PFSK-1 (cell line): Measurements from ENCODE around the gene SOX8.

Experiments used
- FOXP2 ChIP-seq: optimal IDR thresholded peaks from 2 replicates; pipeline ENCODE3; 2011; ENCODE audit warnings: borderline replicate concordance, control low read depth, inconsistent platforms; ENCODE audit not compliant: insufficient read depth; ENCODE audit errors: extremely low read length, extremely low read depth
- POLR2AphosphoS5 ChIP-seq: IDR thresholded peaks from 2 replicates; pipeline ENCODE4 v1.6.1; 2012; ENCODE audit warnings: low read depth, mild to moderate bottlenecking, control low read depth, low read length, moderate library complexity
- SIN3A ChIP-seq: IDR thresholded peaks from 2 replicates; pipeline ENCODE4 v1.6.1; 2012; ENCODE audit warnings: mild to moderate bottlenecking, low read length, moderate library complexity, borderline replicate concordance; ENCODE audit not compliant: insufficient read depth
- TAF1 ChIP-seq: IDR thresholded peaks from 2 replicates; pipeline ENCODE4 v1.6.1; 2012; ENCODE audit warnings: low read length, control low read depth, borderline replicate concordance; ENCODE audit not compliant: insufficient read depth
- TF ChIP-seq, protein P1 (sequence below), 2 experiments: IDR thresholded peaks; 2 replicates each; pipeline versions ENCODE4 v1.6.1 to v1.8.0; 2011 to 2012; ENCODE audit warnings: low read depth in 2 of 2, low read length in 2 of 2, control low read depth in 1 of 2, inconsistent platforms in 1 of 2, mild to moderate bottlenecking in 1 of 2, moderate library complexity in 1 of 2; ENCODE audit not compliant: insufficient read depth in 1 of 2

Gene SOX8

DNA sequence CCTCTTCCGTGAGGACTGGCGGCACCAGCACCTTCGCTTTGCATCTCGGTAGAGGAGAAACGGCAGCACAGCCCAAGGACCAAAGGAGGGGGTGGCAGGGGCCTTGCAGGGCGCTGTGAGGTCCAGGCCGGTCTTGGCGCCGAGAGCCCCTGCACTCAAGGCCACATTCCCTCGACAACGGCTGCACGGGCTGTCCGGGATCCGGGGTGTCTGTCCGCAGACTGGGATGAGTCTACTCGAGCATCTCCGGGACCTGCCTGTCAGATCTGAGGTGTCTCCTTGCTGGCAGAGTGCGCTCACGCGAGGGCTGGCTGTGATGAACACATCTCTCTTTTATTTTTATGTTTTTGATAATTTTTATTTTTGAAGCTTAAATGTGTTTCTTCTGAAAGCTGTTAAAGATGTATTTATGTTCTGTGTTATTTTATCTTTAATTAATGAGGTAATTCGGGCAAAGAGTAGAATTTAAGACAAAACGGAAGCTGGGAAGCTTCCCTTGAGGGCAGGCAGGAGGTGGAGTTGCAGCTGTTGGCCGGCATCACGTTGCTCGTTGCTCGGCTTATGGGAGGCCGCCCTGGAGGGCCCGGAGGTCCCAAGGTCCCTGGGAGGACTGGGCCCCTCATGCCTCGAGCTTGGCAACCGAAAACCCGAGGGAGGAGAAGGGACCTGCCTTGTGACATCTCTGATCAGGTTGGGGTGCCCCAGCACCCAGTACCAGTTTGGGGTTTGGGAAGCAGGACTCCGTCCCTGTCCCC is 4.3 kb downstream of the SOX8 start:
- no peak for TF ChIP-seq TAF1
- TF ChIP-seq FOXP2, result no peak
- TF ChIP-seq POLR2AphosphoS5, result no peak
- no peak for TF ChIP-seq SIN3A
- TF ChIP-seq, protein P1, sequence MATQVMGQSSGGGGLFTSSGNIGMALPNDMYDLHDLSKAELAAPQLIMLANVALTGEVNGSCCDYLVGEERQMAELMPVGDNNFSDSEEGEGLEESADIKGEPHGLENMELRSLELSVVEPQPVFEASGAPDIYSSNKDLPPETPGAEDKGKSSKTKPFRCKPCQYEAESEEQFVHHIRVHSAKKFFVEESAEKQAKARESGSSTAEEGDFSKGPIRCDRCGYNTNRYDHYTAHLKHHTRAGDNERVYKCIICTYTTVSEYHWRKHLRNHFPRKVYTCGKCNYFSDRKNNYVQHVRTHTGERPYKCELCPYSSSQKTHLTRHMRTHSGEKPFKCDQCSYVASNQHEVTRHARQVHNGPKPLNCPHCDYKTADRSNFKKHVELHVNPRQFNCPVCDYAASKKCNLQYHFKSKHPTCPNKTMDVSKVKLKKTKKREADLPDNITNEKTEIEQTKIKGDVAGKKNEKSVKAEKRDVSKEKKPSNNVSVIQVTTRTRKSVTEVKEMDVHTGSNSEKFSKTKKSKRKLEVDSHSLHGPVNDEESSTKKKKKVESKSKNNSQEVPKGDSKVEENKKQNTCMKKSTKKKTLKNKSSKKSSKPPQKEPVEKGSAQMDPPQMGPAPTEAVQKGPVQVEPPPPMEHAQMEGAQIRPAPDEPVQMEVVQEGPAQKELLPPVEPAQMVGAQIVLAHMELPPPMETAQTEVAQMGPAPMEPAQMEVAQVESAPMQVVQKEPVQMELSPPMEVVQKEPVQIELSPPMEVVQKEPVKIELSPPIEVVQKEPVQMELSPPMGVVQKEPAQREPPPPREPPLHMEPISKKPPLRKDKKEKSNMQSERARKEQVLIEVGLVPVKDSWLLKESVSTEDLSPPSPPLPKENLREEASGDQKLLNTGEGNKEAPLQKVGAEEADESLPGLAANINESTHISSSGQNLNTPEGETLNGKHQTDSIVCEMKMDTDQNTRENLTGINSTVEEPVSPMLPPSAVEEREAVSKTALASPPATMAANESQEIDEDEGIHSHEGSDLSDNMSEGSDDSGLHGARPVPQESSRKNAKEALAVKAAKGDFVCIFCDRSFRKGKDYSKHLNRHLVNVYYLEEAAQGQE (IDR thresholded peaks at IDR 0.05; ENCODE audit: insufficient read depth in 1 of 2, low read depth in 2 of 2, low read length in 2 of 2), result no peak

DNA sequence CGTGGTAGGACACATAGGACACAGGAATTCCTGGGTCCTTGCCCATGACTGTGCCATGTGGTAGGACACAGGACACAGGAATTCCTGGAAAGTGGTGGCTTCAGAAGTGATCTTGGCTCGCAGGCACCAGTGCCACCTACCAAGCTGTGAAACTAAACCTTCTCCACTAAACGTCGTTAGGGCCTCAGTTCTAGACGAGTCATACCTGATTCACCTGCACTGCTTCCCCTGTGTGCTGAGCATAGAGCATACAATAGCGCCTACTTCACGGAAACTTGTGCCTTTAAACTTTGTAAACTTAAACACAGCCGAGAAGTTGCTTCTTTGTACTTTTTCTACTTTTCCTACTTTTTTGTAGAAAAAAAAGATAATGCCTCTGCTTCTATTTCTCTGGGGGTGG is 4.8 kb downstream of the SOX8 start:
- TF ChIP-seq TAF1 (no peak), SIN3A (no peak), POLR2AphosphoS5 (no peak), FOXP2 (no peak)
- TF ChIP-seq, protein P1 (IDR thresholded peaks at IDR 0.05; ENCODE audit: insufficient read depth in 1 of 2, low read depth in 2 of 2, low read length in 2 of 2), result no peak

DNA sequence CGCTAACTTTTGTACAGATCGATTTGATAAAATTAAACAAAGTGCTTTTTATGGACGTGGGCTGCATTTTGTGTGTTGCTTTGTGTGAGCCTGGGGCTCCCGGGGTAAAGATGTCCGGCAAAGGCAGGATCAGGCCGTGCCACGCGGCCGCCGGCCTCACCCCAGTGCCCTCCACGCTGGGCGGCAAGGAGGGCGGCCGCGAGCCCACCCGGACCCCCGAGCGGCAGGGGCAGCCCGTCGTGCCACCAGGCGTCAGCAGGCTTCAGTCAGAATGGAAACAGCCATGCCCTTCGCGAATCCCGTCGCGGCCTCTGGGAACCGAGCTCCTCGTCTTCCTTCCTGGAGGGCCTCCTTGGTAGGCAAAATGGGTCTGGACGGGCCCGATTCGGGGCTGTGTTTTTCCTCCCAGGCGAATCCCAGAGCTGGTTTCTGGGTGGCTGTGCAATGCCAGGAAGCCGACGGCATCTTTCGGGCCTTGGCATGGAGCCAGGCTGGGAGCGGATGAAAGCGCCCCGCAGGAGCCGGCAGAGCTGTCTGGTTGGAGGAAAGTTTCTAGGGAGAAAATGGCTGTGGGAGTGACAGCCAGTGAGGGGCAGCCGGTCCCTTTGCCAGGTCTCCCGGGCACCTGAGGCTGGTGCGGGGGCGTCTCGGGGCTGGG is 5.5 kb downstream of the SOX8 start:
- no peak for TF ChIP-seq TAF1
- TF ChIP-seq SIN3A, result no peak
- TF ChIP-seq FOXP2, result no peak
- no peak for TF ChIP-seq POLR2AphosphoS5
- TF ChIP-seq, protein P1 (IDR thresholded peaks at IDR 0.05; ENCODE audit: insufficient read depth in 1 of 2, low read depth in 2 of 2, low read length in 2 of 2), result no peak

DNA sequence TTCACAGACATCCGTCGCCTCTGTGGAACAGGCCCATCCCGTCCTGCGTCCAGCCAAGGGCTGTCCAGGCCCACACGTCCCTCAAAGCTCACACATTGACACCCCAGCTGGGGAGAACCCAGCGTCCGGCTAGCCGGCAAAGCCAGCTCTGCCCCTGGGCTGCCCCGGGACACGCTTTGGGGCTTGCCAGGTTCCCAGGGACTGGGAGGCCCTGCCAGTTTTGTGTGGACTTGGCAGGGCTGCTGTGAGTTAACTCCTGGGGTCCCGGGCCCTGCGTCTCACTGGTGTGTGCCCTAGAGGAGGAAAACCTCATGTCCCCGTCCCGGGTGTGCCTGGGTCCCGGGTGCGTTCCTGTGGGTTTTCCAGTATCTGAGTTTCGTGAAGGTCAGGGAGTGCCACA is 6.3 kb downstream of the SOX8 start:
- no peak for TF ChIP-seq TAF1
- TF ChIP-seq FOXP2, result no peak

DNA sequence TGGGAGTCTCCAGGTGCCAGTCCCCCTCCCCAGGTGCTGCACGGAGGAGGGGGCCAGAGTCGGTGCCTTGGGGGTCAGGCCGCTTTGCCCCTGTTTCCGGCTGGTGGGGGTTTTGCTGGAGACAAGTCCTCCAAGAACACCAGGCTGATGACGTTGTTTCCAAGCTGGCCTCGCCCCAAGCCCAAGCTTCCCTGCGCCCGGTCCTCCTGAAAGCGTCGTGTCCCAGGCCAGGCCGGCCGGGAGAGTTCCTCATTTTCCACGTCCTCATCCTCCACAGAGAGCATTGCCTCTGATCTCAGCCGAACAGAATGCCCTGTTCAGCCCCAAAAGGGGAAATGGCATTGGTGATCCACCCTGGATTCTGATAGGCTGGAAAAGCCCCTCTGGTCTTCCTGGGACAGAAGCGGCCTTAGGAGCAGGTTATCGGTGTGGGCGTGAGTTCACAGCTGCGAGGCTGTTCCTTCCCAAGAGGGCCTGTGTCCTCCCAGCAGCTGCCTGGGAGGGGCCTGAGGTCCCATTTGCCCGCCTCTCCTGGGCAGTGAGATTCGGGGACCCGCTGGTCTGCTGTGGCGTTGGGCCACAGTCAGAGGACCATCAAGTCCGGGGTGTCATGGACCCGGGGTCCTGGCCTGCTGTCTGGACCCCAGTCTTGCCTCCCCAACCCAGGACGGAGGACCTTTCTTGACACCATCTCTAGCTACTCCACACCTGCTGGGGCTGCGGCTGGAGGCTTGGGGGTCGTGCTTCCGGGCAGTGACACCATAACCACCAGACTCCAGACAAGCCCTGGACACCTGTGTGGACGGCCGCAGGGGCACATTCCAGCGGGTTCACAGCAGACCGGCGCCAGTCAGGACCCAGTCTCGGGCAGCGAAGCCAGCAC is 7.1 kb downstream of the SOX8 start:
- no peak for TF ChIP-seq TAF1
- TF ChIP-seq FOXP2, result no peak
- no peak for TF ChIP-seq POLR2AphosphoS5
- no peak for TF ChIP-seq SIN3A
- TF ChIP-seq, protein P1 (IDR thresholded peaks at IDR 0.05; ENCODE audit: insufficient read depth in 1 of 2, low read depth in 2 of 2, low read length in 2 of 2), result no peak
